Karpas-422 (cell line): ENCODE results near the gene POLR3GL. TPM values are rescaled to one million over a fixed set of nuclear protein-coding genes. Genes with fewer than 3 reads are reported as not detected.

Experiments
- DNase-seq: peaks from one replicate; pipeline ENCODE4 v3.0.0-alpha.2; 2015
- H2AFZ ChIP-seq: fragments of 200-600 bp; sonication (generic); 2 replicates; pipeline ENCODE4 v1.6.1; 2014; ENCODE audit warnings: antibody characterized with exemption, low read length, mixed read lengths
- H3K27ac ChIP-seq: fragments of 200-600 bp; sonication (generic); 2 replicates; pipeline ENCODE4 v1.5.1; 2014; ENCODE audit warnings: mild to moderate bottlenecking, low read length, moderate library complexity
- H3K27me3 ChIP-seq: fragments of 200-600 bp; sonication (generic); 2 replicates; pipeline ENCODE4 v1.6.1; 2014; ENCODE audit warnings: low read length, mixed read lengths
- H3K36me3 ChIP-seq: fragments of 200-600 bp; sonication (generic); 2 replicates; pipeline ENCODE4 v1.6.1; 2014; ENCODE audit warnings: low read length, mixed read lengths; ENCODE audit not compliant: insufficient read depth
- H3K4me1 ChIP-seq: fragments of 200-600 bp; sonication (generic); 2 replicates; pipeline ENCODE4 v1.6.1; 2014; ENCODE audit warnings: mild to moderate bottlenecking, low read length, mixed read lengths
- H3K4me2 ChIP-seq: fragments of 200-600 bp; sonication (generic); 2 replicates; pipeline ENCODE4 v1.6.1; 2014; ENCODE audit warnings: low read length, low read depth, mild to moderate bottlenecking; ENCODE audit not compliant: poor library complexity, severe bottlenecking
- H3K4me3 ChIP-seq: fragments of 200-600 bp; sonication (generic); 2 replicates; pipeline ENCODE4 v1.5.1; 2014; ENCODE audit warnings: mild to moderate bottlenecking, antibody characterized with exemption, low read length, mixed read lengths
- H3K79me2 ChIP-seq: fragments of 200-600 bp; sonication (generic); 2 replicates; pipeline ENCODE4 v1.6.1; 2014; ENCODE audit warnings: mild to moderate bottlenecking, low read length, mixed read lengths
- H3K9ac ChIP-seq: fragments of 200-600 bp; sonication (generic); 2 replicates; pipeline ENCODE4 v1.6.0; 2014; ENCODE audit warnings: low read length
- H3K9me2 ChIP-seq: fragments of 200-600 bp; sonication (generic), shearing (Covaris generic); replicated peaks from 2 replicates; pipeline ENCODE4 v1.6.0; 2014; ENCODE audit warnings: mild to moderate bottlenecking, low read length, moderate library complexity; ENCODE audit not compliant: insufficient read depth
- H3K9me3 ChIP-seq: fragments of 300-700, 200-600 bp; sonication (generic); 2 replicates; pipeline ENCODE4 v1.6.1; 2014; ENCODE audit warnings: low read length, mixed read lengths
- H4K20me1 ChIP-seq: fragments of 200-600 bp; sonication (generic); 2 replicates; pipeline ENCODE4 v1.6.1; 2014; ENCODE audit warnings: mild to moderate bottlenecking, antibody characterized with exemption, low read length, low read depth; ENCODE audit not compliant: insufficient read depth
- total RNA-seq: library from RNA; depleted of rRNA; stranded (reverse); fragments of >200 nt; shearing (Covaris generic); gene quantifications from 2 replicates; pipeline ENCODE4 v1.2.3, GENCODE V29; 2014; ENCODE audit warnings: low replicate concordance

Gene POLR3GL
- total RNA-seq, 1 experiment from 2014 or later = 34.7 TPM

GRCh38 chr1:145974721-145975120, 10.2 kb downstream of the POLR3GL start:
- Histone ChIP-seq H3K27ac (no peak overlapping the region), H3K9ac (no peak overlapping the region), H3K36me3 (no peaks in the 10 kb centered on the region), H4K20me1 (no peaks in the 10 kb centered on the region), H3K9me2 (no peaks in the 10 kb centered on the region), H3K4me1 (peaks cover 28% of the 10 kb centered on the region), H2AFZ (no peak overlapping the region), H3K4me2 (no peak overlapping the region), H3K9me3 (no peaks in the 10 kb centered on the region), H3K4me3 (no peak overlapping the region), H3K79me2 (peaks cover 8% of the 10 kb centered on the region; the same call in 1 of the 2 replicates), H3K27me3 (no peaks in the 10 kb centered on the region)
- no peak for DNase-seq

- no peak overlapping the region for H2AFZ ChIP-seq
- no peaks in the 10 kb centered on the region for H3K9me3 ChIP-seq
- H3K79me2 ChIP-seq = peaks cover 8% of the 10 kb centered on the region; the same call in 1 of the 2 replicates
- no peak overlapping the region for H3K4me2 ChIP-seq
- no peak for DNase-seq
- no peak overlapping the region for H3K27ac ChIP-seq
- no peak overlapping the region for H3K4me3 ChIP-seq
- H3K4me1 ChIP-seq = peaks cover 33% of the 10 kb centered on the region
- H4K20me1 ChIP-seq = no peaks in the 10 kb centered on the region
- H3K9me2 ChIP-seq = no peaks in the 10 kb centered on the region
- H3K36me3 ChIP-seq = no peaks in the 10 kb centered on the region
- no peaks in the 10 kb centered on the region for H3K27me3 ChIP-seq
- H3K9ac ChIP-seq = no peak overlapping the region
Measured at GRCh38 chr1:145975216-145975615, 10.7 kb downstream of the POLR3GL start.

DNA sequence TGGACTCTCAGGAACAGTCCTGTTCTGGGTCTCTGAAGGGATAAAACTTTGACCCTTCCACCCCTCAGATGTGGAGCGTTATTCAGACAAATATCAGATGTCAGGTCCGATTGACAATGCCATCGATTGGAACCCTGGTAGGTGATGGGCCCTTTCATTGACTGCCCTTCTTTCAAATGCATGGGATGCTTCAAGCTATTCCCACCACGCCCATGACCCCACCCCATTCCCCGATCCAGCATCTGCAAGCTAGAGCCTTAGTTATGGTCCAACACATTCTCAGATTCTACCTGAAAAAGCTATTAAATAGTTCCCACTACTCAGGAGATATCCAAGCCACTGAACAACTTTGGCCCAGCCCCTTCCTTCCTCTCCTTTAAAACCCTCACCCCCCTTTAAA, 12.5 kb downstream of the POLR3GL start:
- H3K36me3 ChIP-seq = no peaks in the 10 kb centered on the region
- H3K4me3 ChIP-seq = no peak overlapping the region; the same call in 1 of the 2 replicates
- H3K79me2 ChIP-seq = peaks cover 8% of the 10 kb centered on the region; the same call in 1 of the 2 replicates
- no peaks in the 10 kb centered on the region for H4K20me1 ChIP-seq
- H3K4me1 ChIP-seq = peaks cover 39% of the 10 kb centered on the region
- H3K9me3 ChIP-seq = no peaks in the 10 kb centered on the region
- H3K27me3 ChIP-seq = no peaks in the 10 kb centered on the region
- 0 out of 2 replicates have a peak overlapping the region, but pooled peaks have one; percentile 46 for H2AFZ ChIP-seq
- DNase-seq = no peak
- H3K4me2 ChIP-seq = peak overlapping the region; percentile 64
- H3K9ac ChIP-seq = peak overlapping the region; percentile 50
- no peaks in the 10 kb centered on the region for H3K9me2 ChIP-seq
- peak overlapping the region; percentile 44; the same call in 1 of the 2 replicates for H3K27ac ChIP-seq

DNA sequence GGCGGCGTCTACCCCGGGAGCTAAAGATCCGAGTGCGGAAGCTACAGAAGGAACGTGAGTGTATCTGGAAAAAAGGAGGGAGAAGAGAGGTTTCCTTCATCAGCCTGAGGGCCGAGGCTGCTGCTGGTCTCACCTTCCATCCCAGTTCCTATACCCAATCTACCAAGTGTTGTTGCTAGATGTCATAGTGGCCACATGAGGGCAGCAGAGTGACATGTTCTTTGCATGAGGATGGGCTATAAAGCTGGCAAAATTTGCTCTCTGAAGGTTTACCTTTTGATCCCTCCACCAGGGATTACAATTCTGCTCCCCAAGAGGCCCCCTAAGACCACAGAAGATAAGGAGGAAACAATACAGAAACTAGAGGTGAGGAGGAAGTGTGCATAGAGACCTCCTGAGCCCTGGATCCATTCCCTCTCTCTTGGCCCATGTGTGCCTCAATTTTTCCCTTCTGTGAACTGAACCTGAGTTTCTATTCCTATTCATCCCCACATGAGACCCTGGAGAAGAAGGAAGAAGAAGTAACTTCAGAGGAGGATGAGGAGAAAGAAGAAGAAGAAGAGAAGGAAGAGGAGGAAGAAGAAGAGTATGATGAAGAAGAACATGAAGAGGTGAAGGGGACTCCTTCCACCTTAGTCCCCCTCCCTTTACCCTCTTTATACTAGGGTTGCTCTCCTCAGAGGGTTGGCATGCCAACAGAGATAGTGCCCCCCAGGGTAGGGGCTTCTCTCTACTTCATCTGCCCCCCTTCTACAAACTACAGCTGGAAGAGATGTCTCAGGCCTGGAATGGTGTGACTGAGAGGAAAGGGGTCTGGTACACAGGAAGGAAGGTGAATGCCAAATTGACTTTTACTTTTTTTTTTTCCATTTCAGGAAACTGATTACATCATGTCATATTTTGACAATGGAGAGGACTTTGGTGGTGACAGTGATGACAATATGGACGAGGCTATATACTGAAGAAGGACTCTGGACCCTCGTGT, 13.3 kb downstream of the POLR3GL start:
- H3K9me2 ChIP-seq = no peaks in the 10 kb centered on the region
- peak; percentile 94 for DNase-seq
- H3K9me3 ChIP-seq = no peaks in the 10 kb centered on the region
- no peaks in the 10 kb centered on the region for H3K27me3 ChIP-seq
- H2AFZ ChIP-seq = 0 out of 2 replicates have a peak overlapping the region, but pooled peaks have one; percentile 46
- H3K4me1 ChIP-seq = peaks cover 40% of the 10 kb centered on the region
- peak overlapping the region; percentile 95 for H3K27ac ChIP-seq
- H3K4me2 ChIP-seq = peak overlapping the region; percentile 64
- H4K20me1 ChIP-seq = no peaks in the 10 kb centered on the region
- peak overlapping the region; percentile 66 for H3K9ac ChIP-seq
- peaks cover 4% of the 10 kb centered on the region; the same call in 1 of the 2 replicates for H3K79me2 ChIP-seq
- H3K36me3 ChIP-seq = no peaks in the 10 kb centered on the region
- H3K4me3 ChIP-seq = no peak overlapping the region; the same call in 1 of the 2 replicates

DNA sequence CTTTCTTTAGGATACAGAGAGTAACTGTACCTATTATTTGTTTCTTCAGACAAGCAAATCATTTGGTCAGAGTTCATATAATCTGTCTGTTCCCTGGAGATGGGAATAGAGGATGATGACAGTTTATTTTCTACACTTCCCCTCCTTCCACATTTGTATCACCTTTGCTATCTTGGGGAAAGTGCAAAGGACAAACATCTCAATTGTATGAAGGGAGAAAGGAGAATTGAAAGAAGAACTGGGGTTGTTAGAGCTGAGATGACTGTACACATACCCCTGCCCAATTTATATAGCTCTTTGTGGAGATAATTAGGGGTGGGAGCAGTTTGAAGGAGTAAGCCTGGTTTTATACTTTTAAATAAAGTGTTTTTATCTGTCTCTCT, 14.0 kb downstream of the POLR3GL start:
- Histone ChIP-seq H3K4me3 (peak overlapping the region; percentile 36; the same call in 1 of the 2 replicates), H3K9ac (peak overlapping the region; percentile 66)

GRCh38 chr1:145978854-145979745, 14.6 kb downstream of the POLR3GL start:
- Histone ChIP-seq H3K27me3 (no peaks in the 10 kb centered on the region), H2AFZ (peak overlapping the region; percentile 17; the same call in 1 of the 2 replicates), H3K9ac (peak overlapping the region; percentile 66), H3K79me2 (no peaks in the 10 kb centered on the region), H3K4me2 (peak overlapping the region; percentile 68), H4K20me1 (no peaks in the 10 kb centered on the region), H3K36me3 (no peaks in the 10 kb centered on the region), H3K4me3 (peak overlapping the region; percentile 36; the same call in 1 of the 2 replicates), H3K9me3 (no peaks in the 10 kb centered on the region), H3K27ac (peak overlapping the region; percentile 95), H3K9me2 (no peaks in the 10 kb centered on the region), H3K4me1 (peaks cover 45% of the 10 kb centered on the region)
- peak; percentile 99 for DNase-seq

More for the DNA sequence above, 14.0 kb downstream of the POLR3GL start:
- peak overlapping the region; percentile 95 for H3K27ac ChIP-seq
- H4K20me1 ChIP-seq = no peaks in the 10 kb centered on the region
- peaks cover 45% of the 10 kb centered on the region for H3K4me1 ChIP-seq
- no peaks in the 10 kb centered on the region for H3K79me2 ChIP-seq
- no peaks in the 10 kb centered on the region for H3K9me2 ChIP-seq
- H3K36me3 ChIP-seq = no peaks in the 10 kb centered on the region
- H3K27me3 ChIP-seq = no peaks in the 10 kb centered on the region
- H3K9me3 ChIP-seq = no peaks in the 10 kb centered on the region
- peak overlapping the region; percentile 64 for H3K4me2 ChIP-seq
- DNase-seq = peak; percentile 48
- H2AFZ ChIP-seq = no peak overlapping the region

- Histone ChIP-seq H3K9ac (peak overlapping the region; percentile 66), H3K4me1 (peaks cover 45% of the 10 kb centered on the region), H3K36me3 (no peaks in the 10 kb centered on the region), H3K27me3 (no peaks in the 10 kb centered on the region), H3K9me3 (no peaks in the 10 kb centered on the region), H2AFZ (no peak overlapping the region), H3K4me2 (peak overlapping the region; percentile 68), H3K9me2 (no peaks in the 10 kb centered on the region), H4K20me1 (no peaks in the 10 kb centered on the region), H3K27ac (peak overlapping the region; percentile 95), H3K79me2 (no peaks in the 10 kb centered on the region), H3K4me3 (peak overlapping the region; percentile 34; the same call in 1 of the 2 replicates)
- peak; percentile 82 for DNase-seq
Measured at GRCh38 chr1:145979746-145980456, 15.4 kb downstream of the POLR3GL start.
